GM23338 (cell line): ENCODE data around the gene ZNF580. TPM values are rescaled to one million over a fixed set of nuclear protein-coding genes. Genes with fewer than 3 reads are reported as not detected.

Experiments
- ATAC-seq: fragments of 200-7000 bp; cut with Tn5 transposase; 3 replicates; pipeline ENCODE4 v1.9.1; 2020
- DNase-seq: peaks from one replicate; pipeline ENCODE4 v3.0.0-alpha.2; 2015; ENCODE audit warnings: low spot score
- H2AFZ ChIP-seq: fragments of 200-600 bp; sonication (generic); 2 replicates; pipeline ENCODE4 v1.8.0; 2016; ENCODE audit warnings: antibody characterized with exemption, mild to moderate bottlenecking, moderate library complexity
- H3F3A ChIP-seq: fragments of 200-600 bp; sonication (generic); replicated peaks from 2 replicates; pipeline ENCODE4 v1.8.0; 2017; ENCODE audit warnings: antibody characterized with exemption, mixed run types, low read depth
- H3K27ac ChIP-seq: fragments of 200-600 bp; sonication (generic); 2 replicates; pipeline ENCODE4 v1.6.1; 2016; ENCODE audit warnings: low read depth
- H3K27me3 ChIP-seq: fragments of 200-600 bp; sonication (generic); 2 replicates; pipeline ENCODE4 v1.8.0; 2016; ENCODE audit warnings: mild to moderate bottlenecking, mixed run types, moderate library complexity; ENCODE audit not compliant: insufficient read depth
- H3K36me3 ChIP-seq: fragments of 200-600 bp; sonication (generic); 2 replicates; pipeline ENCODE4 v1.8.0; 2016; ENCODE audit warnings: mild to moderate bottlenecking; ENCODE audit not compliant: insufficient read depth
- H3K4me1 ChIP-seq: fragments of 200-600 bp; sonication (generic); 2 replicates; pipeline ENCODE4 v1.8.0; 2016; ENCODE audit warnings: mild to moderate bottlenecking, moderate library complexity; ENCODE audit not compliant: insufficient read depth
- H3K4me2 ChIP-seq: fragments of 200-600 bp; sonication (generic); 2 replicates; pipeline ENCODE4 v1.7.1; 2017; ENCODE audit warnings: mixed run types
- H3K4me3 ChIP-seq: fragments of 200-600 bp; sonication (generic); 2 replicates; pipeline ENCODE4 v1.6.1; 2016; ENCODE audit warnings: mixed run types
- H3K79me2 ChIP-seq: fragments of 200-600 bp; sonication (generic); replicated peaks from 2 replicates; pipeline ENCODE4 v1.8.0; 2017; ENCODE audit warnings: mild to moderate bottlenecking; ENCODE audit not compliant: insufficient read depth
- H3K9me2 ChIP-seq: fragments of 200-600 bp; sonication (generic); 2 replicates; pipeline ENCODE4 v1.8.0; 2017; ENCODE audit not compliant: insufficient read depth
- H4K20me1 ChIP-seq: fragments of 200-600 bp; sonication (generic); replicated peaks from 2 replicates; pipeline ENCODE4 v1.8.0; 2017; ENCODE audit warnings: mild to moderate bottlenecking; ENCODE audit not compliant: insufficient read depth
- H3K27ac Mint-ChIP-seq: 2 replicates; pipeline ENCODE4 v1.8.0; 2020; ENCODE audit warnings: inconsistent platforms, mild to moderate bottlenecking, moderate library complexity, mixed read lengths
- H3K27me3 Mint-ChIP-seq: 3 replicates; pipeline ENCODE4 v1.8.0; 2022; ENCODE audit warnings: low read depth, mild to moderate bottlenecking, moderate library complexity, mixed read lengths, inconsistent platforms; ENCODE audit not compliant: insufficient read depth, poor library complexity
- H3K36me3 Mint-ChIP-seq: 3 replicates; pipeline ENCODE4 v1.8.0; 2021; ENCODE audit warnings: low read depth, mild to moderate bottlenecking, inconsistent platforms, moderate library complexity, mixed read lengths
- H3K4me1 Mint-ChIP-seq: 3 replicates; pipeline ENCODE4 v1.8.0; 2020; ENCODE audit warnings: mild to moderate bottlenecking, inconsistent platforms, mixed read lengths
- H3K4me3 Mint-ChIP-seq: 3 replicates; pipeline ENCODE4 v1.8.0; 2021; ENCODE audit warnings: moderate library complexity, mild to moderate bottlenecking, inconsistent platforms, mixed read lengths
- H3K9me3 Mint-ChIP-seq: 3 replicates; pipeline ENCODE4 v1.8.0; 2020; ENCODE audit warnings: moderate library complexity, mild to moderate bottlenecking, inconsistent platforms, mixed read lengths
- CREB1 ChIP-seq: fragments of 250-450 bp; sonication (Bioruptor Pico); IDR thresholded peaks from 2 replicates; pipeline ENCODE4 v1.5.0; 2020; ENCODE audit warnings: low read depth, mild to moderate bottlenecking, moderate library complexity
- EZH2 ChIP-seq: fragments of 200-600 bp; sonication (generic); IDR thresholded peaks from one replicate; pipeline ENCODE4 v1.8.0; 2017; ENCODE audit warnings: antibody characterized with exemption, mild to moderate bottlenecking, low read depth; ENCODE audit not compliant: unreplicated experiment
- EZH2phosphoT487 ChIP-seq: fragments of 200-600 bp; sonication (generic); IDR thresholded peaks from one replicate; pipeline ENCODE4 v1.8.1; 2018; ENCODE audit warnings: antibody characterized with exemption; ENCODE audit not compliant: unreplicated experiment
- JUNB ChIP-seq: IDR thresholded peaks from one replicate; pipeline ENCODE4 v1.6.1; 2016; ENCODE audit warnings: antibody characterized with exemption; ENCODE audit not compliant: unreplicated experiment
- NANOG ChIP-seq: IDR thresholded peaks from 2 replicates; pipeline ENCODE4 v1.6.1; 2016; ENCODE audit warnings: antibody characterized with exemption, borderline replicate concordance
- POLR2AphosphoS5 ChIP-seq: IDR thresholded peaks from 2 replicates; pipeline ENCODE4 v1.6.1; 2016; ENCODE audit warnings: antibody characterized with exemption, low read depth
- STAT1 ChIP-seq: IDR thresholded peaks from one replicate; pipeline ENCODE4 v1.6.1; 2016; ENCODE audit warnings: antibody characterized with exemption; ENCODE audit not compliant: unreplicated experiment
- ZNF114 ChIP-seq: fragments of 250-450 bp; sonication (Bioruptor Pico); IDR thresholded peaks from 2 replicates; pipeline ENCODE4 v1.5.0; 2020; ENCODE audit warnings: mild to moderate bottlenecking, moderate library complexity
- ZNF331 ChIP-seq: fragments of 250-450 bp; sonication (Bioruptor Pico); IDR thresholded peaks from 2 replicates; pipeline ENCODE4 v1.5.0; 2020; ENCODE audit warnings: low read depth, mild to moderate bottlenecking, moderate library complexity
- polyA plus RNA-seq: library from polyadenylated mRNA; unstranded; fragments of >200 nt; fragmentation: Nextera tagmentation; extraction: Ambion mirVana; gene quantifications from 2 replicates; pipeline ENCODE4 v1.2.1, GENCODE V29; 2016
- total RNA-seq: library from RNA; depleted of rRNA; stranded (reverse); fragments of >200 nt; shearing (Covaris generic); gene quantifications from 2 replicates; pipeline ENCODE4 v1.2.3, GENCODE V29; 2014
- TF ChIP-seq, protein P1 (sequence below): IDR thresholded peaks from 2 replicates; pipeline ENCODE4 v1.6.1; 2016; ENCODE audit warnings: antibody characterized with exemption
- TF ChIP-seq, protein P2 (sequence below), 2 experiments: fragments of 200-600 bp in 1 of 2; sonication (generic) in 1 of 2; conservative IDR thresholded peaks; 2 replicates each; pipeline versions ENCODE4 v1.5.1 to v1.6.1; 2016 to 2017; ENCODE audit warnings: antibody characterized with exemption in 2 of 2, low read depth in 2 of 2, mild to moderate bottlenecking in 2 of 2, moderate library complexity in 1 of 2
- TF ChIP-seq, protein P3 (sequence below): fragments of 250-450 bp; sonication (Bioruptor Pico); IDR thresholded peaks from 2 replicates; pipeline ENCODE4 v1.5.0; 2020; ENCODE audit warnings: mild to moderate bottlenecking, moderate library complexity
- TF ChIP-seq, protein P4 (sequence below): IDR thresholded peaks from one replicate; pipeline ENCODE4 v1.6.1; 2018; ENCODE audit warnings: antibody characterized with exemption; ENCODE audit not compliant: unreplicated experiment

The ZNF580 gene
- total and polyA plus RNA-seq, 2 experiments from 2014 or later: 18.7 to 23.6 TPM

DNA sequence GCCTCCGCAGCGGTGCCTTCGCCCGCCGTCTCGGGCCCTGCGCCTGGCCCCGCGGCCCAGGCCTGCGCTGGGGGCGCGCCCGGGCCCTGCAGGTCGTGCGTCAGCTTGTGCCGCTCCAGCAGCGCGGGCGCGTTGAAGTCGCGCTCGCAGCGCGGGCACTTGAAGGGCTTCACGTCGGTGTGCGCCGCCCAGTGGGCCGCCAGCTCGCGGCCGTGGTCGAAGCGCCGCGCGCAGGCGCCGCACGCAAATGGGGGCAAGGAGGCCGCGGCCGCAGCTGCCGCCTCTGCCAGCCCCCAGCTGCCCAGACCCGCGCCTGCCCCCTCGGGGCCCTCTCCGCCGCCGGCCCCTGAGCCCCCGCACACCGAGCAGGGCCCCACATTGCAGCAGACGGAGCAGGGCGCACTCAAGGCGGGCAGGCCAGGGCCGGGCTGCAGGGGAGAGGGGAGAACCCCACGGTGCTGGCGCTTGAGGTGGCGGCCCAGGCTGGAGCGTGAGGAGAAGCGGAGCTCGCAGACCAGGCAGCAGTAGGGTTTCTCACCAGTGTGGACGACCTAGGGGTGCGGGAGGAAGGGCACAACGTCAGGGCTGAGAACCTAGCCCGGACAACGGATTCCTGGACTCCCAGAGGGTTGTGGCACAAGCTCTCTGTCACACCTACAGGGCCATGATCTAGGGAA, 47.6 kb upstream of the ZNF580 start:
- peak; percentile 88 for DNase-seq
- Histone ChIP-seq H3K4me1 (peaks cover 11% of the 10 kb centered on the region), H3K79me2 (no peaks in the 10 kb centered on the region), H3K27ac (no peak overlapping the region), H4K20me1 (no peaks in the 10 kb centered on the region), H3K4me2 (peak overlapping the region; percentile 77), H3K9me2 (no peaks in the 10 kb centered on the region), H3F3A (peaks cover 29% of the 10 kb centered on the region), H3K36me3 (0 out of 2 replicates have a peak, but pooled peaks cover 3% of the 10 kb centered on the region), H3K27me3 (peaks cover 32% of the 10 kb centered on the region), H2AFZ (peak overlapping the region; percentile 93), H3K4me3 (peak overlapping the region; percentile 51)
- Mint-ChIP-seq H3K27me3 (peaks cover 17% of the 10 kb centered on the region), H3K4me3 (peak overlapping the region; percentile 55), H3K9me3 (no peaks in the 10 kb centered on the region; the same call in 1 of the 3 replicates), H3K4me1 (peaks cover 31% of the 10 kb centered on the region), H3K27ac (no peak overlapping the region), H3K36me3 (peaks cover 41% of the 10 kb centered on the region)
- ATAC-seq: peak; percentile 64
- TF ChIP-seq EZH2phosphoT487 (no peak), NANOG (no peak), STAT1 (no peak), JUNB (no peak), POLR2AphosphoS5 (peak; percentile 23; the same call in 1 of the 2 replicates), ZNF331 (CRISPR knock-in tag) (no peak), ZNF114 (CRISPR knock-in tag) (no peak), EZH2 (no peak), CREB1 (peak; percentile 34; the same call in 1 of the 2 replicates)
- TF ChIP-seq, protein P1, sequence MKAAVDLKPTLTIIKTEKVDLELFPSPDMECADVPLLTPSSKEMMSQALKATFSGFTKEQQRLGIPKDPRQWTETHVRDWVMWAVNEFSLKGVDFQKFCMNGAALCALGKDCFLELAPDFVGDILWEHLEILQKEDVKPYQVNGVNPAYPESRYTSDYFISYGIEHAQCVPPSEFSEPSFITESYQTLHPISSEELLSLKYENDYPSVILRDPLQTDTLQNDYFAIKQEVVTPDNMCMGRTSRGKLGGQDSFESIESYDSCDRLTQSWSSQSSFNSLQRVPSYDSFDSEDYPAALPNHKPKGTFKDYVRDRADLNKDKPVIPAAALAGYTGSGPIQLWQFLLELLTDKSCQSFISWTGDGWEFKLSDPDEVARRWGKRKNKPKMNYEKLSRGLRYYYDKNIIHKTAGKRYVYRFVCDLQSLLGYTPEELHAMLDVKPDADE: no peak
- TF ChIP-seq, protein P2, sequence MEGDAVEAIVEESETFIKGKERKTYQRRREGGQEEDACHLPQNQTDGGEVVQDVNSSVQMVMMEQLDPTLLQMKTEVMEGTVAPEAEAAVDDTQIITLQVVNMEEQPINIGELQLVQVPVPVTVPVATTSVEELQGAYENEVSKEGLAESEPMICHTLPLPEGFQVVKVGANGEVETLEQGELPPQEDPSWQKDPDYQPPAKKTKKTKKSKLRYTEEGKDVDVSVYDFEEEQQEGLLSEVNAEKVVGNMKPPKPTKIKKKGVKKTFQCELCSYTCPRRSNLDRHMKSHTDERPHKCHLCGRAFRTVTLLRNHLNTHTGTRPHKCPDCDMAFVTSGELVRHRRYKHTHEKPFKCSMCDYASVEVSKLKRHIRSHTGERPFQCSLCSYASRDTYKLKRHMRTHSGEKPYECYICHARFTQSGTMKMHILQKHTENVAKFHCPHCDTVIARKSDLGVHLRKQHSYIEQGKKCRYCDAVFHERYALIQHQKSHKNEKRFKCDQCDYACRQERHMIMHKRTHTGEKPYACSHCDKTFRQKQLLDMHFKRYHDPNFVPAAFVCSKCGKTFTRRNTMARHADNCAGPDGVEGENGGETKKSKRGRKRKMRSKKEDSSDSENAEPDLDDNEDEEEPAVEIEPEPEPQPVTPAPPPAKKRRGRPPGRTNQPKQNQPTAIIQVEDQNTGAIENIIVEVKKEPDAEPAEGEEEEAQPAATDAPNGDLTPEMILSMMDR (conservative IDR thresholded peaks at IDR 0.05; ENCODE audit: low read depth in 2 of 2): peak in 1 of 2 experiments; percentile 30; a peak in 1 of 4 replicates
- TF ChIP-seq, protein P3, sequence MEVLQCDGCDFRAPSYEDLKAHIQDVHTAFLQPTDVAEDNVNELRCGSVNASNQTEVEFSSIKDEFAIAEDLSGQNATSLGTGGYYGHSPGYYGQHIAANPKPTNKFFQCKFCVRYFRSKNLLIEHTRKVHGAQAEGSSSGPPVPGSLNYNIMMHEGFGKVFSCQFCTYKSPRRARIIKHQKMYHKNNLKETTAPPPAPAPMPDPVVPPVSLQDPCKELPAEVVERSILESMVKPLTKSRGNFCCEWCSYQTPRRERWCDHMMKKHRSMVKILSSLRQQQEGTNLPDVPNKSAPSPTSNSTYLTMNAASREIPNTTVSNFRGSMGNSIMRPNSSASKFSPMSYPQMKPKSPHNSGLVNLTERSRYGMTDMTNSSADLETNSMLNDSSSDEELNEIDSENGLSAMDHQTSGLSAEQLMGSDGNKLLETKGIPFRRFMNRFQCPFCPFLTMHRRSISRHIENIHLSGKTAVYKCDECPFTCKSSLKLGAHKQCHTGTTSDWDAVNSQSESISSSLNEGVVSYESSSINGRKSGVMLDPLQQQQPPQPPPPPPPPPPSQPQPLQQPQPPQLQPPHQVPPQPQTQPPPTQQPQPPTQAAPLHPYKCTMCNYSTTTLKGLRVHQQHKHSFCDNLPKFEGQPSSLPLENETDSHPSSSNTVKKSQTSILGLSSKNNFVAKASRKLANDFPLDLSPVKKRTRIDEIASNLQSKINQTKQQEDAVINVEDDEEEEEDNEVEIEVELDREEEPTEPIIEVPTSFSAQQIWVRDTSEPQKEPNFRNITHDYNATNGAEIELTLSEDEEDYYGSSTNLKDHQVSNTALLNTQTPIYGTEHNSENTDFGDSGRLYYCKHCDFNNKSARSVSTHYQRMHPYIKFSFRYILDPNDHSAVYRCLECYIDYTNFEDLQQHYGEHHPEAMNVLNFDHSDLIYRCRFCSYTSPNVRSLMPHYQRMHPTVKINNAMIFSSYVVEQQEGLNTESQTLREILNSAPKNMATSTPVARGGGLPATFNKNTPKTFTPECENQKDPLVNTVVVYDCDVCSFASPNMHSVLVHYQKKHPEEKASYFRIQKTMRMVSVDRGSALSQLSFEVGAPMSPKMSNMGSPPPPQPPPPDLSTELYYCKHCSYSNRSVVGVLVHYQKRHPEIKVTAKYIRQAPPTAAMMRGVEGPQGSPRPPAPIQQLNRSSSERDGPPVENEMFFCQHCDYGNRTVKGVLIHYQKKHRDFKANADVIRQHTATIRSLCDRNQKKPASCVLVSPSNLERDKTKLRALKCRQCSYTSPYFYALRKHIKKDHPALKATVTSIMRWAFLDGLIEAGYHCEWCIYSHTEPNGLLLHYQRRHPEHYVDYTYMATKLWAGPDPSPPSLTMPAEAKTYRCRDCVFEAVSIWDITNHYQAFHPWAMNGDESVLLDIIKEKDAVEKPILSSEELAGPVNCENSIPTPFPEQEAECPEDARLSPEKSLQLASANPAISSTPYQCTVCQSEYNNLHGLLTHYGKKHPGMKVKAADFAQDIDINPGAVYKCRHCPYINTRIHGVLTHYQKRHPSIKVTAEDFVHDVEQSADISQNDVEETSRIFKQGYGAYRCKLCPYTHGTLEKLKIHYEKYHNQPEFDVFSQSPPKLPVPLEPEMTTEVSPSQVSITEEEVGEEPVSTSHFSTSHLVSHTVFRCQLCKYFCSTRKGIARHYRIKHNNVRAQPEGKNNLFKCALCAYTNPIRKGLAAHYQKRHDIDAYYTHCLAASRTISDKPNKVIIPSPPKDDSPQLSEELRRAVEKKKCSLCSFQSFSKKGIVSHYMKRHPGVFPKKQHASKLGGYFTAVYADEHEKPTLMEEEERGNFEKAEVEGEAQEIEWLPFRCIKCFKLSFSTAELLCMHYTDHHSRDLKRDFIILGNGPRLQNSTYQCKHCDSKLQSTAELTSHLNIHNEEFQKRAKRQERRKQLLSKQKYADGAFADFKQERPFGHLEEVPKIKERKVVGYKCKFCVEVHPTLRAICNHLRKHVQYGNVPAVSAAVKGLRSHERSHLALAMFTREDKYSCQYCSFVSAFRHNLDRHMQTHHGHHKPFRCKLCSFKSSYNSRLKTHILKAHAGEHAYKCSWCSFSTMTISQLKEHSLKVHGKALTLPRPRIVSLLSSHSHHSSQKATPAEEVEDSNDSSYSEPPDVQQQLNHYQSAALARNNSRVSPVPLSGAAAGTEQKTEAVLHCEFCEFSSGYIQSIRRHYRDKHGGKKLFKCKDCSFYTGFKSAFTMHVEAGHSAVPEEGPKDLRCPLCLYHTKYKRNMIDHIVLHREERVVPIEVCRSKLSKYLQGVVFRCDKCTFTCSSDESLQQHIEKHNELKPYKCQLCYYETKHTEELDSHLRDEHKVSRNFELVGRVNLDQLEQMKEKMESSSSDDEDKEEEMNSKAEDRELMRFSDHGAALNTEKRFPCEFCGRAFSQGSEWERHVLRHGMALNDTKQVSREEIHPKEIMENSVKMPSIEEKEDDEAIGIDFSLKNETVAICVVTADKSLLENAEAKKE (CRISPR knock-in tag): no peak
- TF ChIP-seq, protein P4, sequence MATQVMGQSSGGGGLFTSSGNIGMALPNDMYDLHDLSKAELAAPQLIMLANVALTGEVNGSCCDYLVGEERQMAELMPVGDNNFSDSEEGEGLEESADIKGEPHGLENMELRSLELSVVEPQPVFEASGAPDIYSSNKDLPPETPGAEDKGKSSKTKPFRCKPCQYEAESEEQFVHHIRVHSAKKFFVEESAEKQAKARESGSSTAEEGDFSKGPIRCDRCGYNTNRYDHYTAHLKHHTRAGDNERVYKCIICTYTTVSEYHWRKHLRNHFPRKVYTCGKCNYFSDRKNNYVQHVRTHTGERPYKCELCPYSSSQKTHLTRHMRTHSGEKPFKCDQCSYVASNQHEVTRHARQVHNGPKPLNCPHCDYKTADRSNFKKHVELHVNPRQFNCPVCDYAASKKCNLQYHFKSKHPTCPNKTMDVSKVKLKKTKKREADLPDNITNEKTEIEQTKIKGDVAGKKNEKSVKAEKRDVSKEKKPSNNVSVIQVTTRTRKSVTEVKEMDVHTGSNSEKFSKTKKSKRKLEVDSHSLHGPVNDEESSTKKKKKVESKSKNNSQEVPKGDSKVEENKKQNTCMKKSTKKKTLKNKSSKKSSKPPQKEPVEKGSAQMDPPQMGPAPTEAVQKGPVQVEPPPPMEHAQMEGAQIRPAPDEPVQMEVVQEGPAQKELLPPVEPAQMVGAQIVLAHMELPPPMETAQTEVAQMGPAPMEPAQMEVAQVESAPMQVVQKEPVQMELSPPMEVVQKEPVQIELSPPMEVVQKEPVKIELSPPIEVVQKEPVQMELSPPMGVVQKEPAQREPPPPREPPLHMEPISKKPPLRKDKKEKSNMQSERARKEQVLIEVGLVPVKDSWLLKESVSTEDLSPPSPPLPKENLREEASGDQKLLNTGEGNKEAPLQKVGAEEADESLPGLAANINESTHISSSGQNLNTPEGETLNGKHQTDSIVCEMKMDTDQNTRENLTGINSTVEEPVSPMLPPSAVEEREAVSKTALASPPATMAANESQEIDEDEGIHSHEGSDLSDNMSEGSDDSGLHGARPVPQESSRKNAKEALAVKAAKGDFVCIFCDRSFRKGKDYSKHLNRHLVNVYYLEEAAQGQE: no peak
